ENCODE measurements around the gene INPP5A.

DNA sequence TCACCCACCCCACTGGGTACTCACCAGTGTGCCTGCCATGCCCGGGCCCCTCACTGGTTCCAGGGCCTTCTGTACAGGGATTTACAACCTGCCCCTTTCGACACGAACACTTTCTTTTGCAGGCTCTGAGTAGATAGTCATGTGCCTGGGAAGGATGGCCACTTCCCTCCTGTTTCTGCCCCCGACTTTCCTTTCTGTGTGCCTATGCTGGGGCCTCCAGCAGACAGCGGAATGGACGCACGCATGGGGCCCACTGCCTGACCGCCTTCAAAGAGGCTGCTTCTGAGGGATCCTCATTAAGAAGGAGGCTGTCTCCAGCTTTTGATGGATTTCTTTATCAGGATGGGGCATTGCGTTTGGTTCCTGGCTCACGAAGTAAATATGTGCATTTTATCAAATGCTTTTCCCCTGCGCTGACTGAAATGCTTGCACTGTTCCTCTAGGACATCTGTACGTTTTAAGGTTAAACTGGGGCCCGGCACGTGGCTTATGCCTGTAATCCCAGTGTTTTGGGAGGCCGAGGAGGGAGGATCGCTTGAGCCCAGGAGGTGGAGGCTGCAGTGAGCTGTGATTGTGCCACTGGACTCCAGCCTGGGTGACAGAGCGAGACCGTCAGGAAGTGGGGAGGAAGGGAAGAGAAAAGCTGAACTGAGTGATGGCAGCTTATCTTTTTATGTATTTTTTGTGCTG is 277.7 kb downstream of the INPP5A start:
- no peak for TF ChIP-seq HNRNPL (IDR thresholded peaks at IDR 0.05; ENCODE audit: low read depth, low read length)
- TF ChIP-seq GABPB2 (CRISPR knock-in tag; conservative IDR thresholded peaks at IDR 0.05): no peak
- TF ChIP-seq HNRNPK (IDR thresholded peaks at IDR 0.05; ENCODE audit: low read depth, low read length, poor library complexity, severe bottlenecking): no peak
- TF ChIP-seq TRIM24 (IDR thresholded peaks at IDR 0.05): no peak
- no peak for TF ChIP-seq FOS (IDR thresholded peaks at IDR 0.05; ENCODE audit: extremely low read depth, insufficient read length)
- no peak for TF ChIP-seq NFRKB (IDR thresholded peaks at IDR 0.05; ENCODE audit: low read depth)
- TF ChIP-seq, protein P1, sequence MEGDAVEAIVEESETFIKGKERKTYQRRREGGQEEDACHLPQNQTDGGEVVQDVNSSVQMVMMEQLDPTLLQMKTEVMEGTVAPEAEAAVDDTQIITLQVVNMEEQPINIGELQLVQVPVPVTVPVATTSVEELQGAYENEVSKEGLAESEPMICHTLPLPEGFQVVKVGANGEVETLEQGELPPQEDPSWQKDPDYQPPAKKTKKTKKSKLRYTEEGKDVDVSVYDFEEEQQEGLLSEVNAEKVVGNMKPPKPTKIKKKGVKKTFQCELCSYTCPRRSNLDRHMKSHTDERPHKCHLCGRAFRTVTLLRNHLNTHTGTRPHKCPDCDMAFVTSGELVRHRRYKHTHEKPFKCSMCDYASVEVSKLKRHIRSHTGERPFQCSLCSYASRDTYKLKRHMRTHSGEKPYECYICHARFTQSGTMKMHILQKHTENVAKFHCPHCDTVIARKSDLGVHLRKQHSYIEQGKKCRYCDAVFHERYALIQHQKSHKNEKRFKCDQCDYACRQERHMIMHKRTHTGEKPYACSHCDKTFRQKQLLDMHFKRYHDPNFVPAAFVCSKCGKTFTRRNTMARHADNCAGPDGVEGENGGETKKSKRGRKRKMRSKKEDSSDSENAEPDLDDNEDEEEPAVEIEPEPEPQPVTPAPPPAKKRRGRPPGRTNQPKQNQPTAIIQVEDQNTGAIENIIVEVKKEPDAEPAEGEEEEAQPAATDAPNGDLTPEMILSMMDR (IDR thresholded peaks at IDR 0.05 in 2 of 3, conservative IDR thresholded peaks at IDR 0.05 in 1 of 3; ENCODE audit: insufficient read depth in 2 of 3, low read depth in 1 of 3, low read length in 3 of 3): no peak
- no peak for TF ChIP-seq ILF3 (IDR thresholded peaks at IDR 0.05; ENCODE audit: borderline replicate concordance)
- no peak for TF ChIP-seq BHLHE40 (IDR thresholded peaks at IDR 0.05; ENCODE audit: low read length)
- TF ChIP-seq, protein P2, sequence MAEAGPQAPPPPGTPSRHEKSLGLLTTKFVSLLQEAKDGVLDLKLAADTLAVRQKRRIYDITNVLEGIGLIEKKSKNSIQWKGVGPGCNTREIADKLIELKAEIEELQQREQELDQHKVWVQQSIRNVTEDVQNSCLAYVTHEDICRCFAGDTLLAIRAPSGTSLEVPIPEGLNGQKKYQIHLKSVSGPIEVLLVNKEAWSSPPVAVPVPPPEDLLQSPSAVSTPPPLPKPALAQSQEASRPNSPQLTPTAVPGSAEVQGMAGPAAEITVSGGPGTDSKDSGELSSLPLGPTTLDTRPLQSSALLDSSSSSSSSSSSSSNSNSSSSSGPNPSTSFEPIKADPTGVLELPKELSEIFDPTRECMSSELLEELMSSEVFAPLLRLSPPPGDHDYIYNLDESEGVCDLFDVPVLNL (CRISPR knock-in tag; IDR thresholded peaks at IDR 0.05; ENCODE audit: low read depth): no peak

Measured in K562 (cell line).